Panc1 (cell line): Measurements from ENCODE around the gene MTG1. TPM values are rescaled to one million over a fixed set of nuclear protein-coding genes. Genes with fewer than 3 reads are reported as not detected.

Experiments used
- ATAC-seq: fragments of 200-7000 bp; cut with Tn5 transposase; 2 replicates; pipeline ENCODE4 v1.9.1; 2020; ENCODE audit warnings: mild to moderate bottlenecking, moderate library complexity
- BruUV-seq: library from RNA; stranded (reverse); fragments of 400-500 nt; replicated peaks from 2 replicates; lab custom pipeline; 2021; lab: Mats Ljungman, UMichigan
- CTCF ChIA-PET: fragments of 300-600 bp; sonication (Branson Sonifier 250); formaldehyde crosslinking; loops from one replicate; lab custom pipeline; 2022; ENCODE audit warnings: antibody characterized with exemption; lab: Charles Lee
- POLR2A ChIA-PET: fragments of 300-600 bp; sonication (Branson Sonifier 250); formaldehyde crosslinking; loops from one replicate; lab custom pipeline; 2022; ENCODE audit warnings: antibody characterized with exemption; lab: Charles Lee
- DNase-seq: peaks from one replicate; pipeline ENCODE4 v3.0.0-alpha.2; 2010; ENCODE audit warnings: low read depth, low spot score
- H3K27ac ChIP-seq: 2 replicates; pipeline ENCODE4 v1.5.1; 2011; ENCODE audit warnings: mild to moderate bottlenecking, low read length, inconsistent platforms
- H3K27me3 ChIP-seq: fragments of 200-500 bp; sonication (Bioruptor generic); 2 replicates; pipeline ENCODE4 v1.6.0; 2014; ENCODE audit warnings: low read length, inconsistent platforms; ENCODE audit not compliant: control insufficient read depth, insufficient read depth
- H3K36me3 ChIP-seq: fragments of 200-500 bp; sonication (Bioruptor generic); 2 replicates; pipeline ENCODE4 v1.5.1; 2014; ENCODE audit warnings: inconsistent platforms, mild to moderate bottlenecking, low read length, moderate library complexity; ENCODE audit not compliant: control insufficient read depth, insufficient read depth
- H3K4me1 ChIP-seq: 2 replicates; pipeline ENCODE4 v1.5.1; 2011; ENCODE audit warnings: inconsistent platforms, mild to moderate bottlenecking, low read length, moderate library complexity; ENCODE audit not compliant: control insufficient read depth, insufficient read depth
- H3K4me3 ChIP-seq, 2 experiments: 2 replicates each; pipeline ENCODE4 v1.5.1; 2011 to 2012; ENCODE audit warnings: low read depth in 2 of 2, low read length in 2 of 2, mild to moderate bottlenecking in 2 of 2, inconsistent platforms in 1 of 2, moderate library complexity in 1 of 2
- H3K9me3 ChIP-seq: fragments of 200-500 bp; sonication (Bioruptor generic); 2 replicates; pipeline ENCODE4 v1.5.1; 2014; ENCODE audit warnings: low read depth, mild to moderate bottlenecking, inconsistent platforms, low read length, moderate library complexity; ENCODE audit not compliant: control insufficient read depth, insufficient read depth
- CTCF ChIP-seq: fragments of 450-650 bp; IDR thresholded peaks from 2 replicates; pipeline ENCODE4 v1.5.1; 2017; ENCODE audit warnings: mild to moderate bottlenecking
- POLR2AphosphoS5 ChIP-seq: IDR thresholded peaks from 2 replicates; pipeline ENCODE4 v1.6.1; 2012; ENCODE audit warnings: mild to moderate bottlenecking, low read depth, low read length, moderate library complexity
- REST ChIP-seq, 2 experiments: IDR thresholded peaks; 2 replicates each; pipeline ENCODE4 v1.6.1; 2011 to 2012; ENCODE audit warnings: low read depth in 2 of 2, control low read depth in 1 of 2, low read length in 1 of 2, mild to moderate bottlenecking in 1 of 2, moderate library complexity in 1 of 2; ENCODE audit not compliant: insufficient read depth in 1 of 2
- SIN3A ChIP-seq: IDR thresholded peaks from 2 replicates; pipeline ENCODE4 v1.6.1; 2012; ENCODE audit warnings: low read depth, mild to moderate bottlenecking, low read length, moderate library complexity, borderline replicate concordance; ENCODE audit not compliant: insufficient read depth
- TCF7L2 ChIP-seq: IDR thresholded peaks from 2 replicates; pipeline ENCODE4 v1.6.1; 2011; ENCODE audit warnings: mild to moderate bottlenecking, low read depth, low read length, inconsistent platforms
- in situ Hi-C: cut with HindIII; loops from 2 replicates; pipeline ENCODE4 v1.10.0; 2016; ENCODE audit warnings: low sequenced_read_pairs, low pct_unique_long_range_greater_than_20kb
- intact Hi-C: fragments of 100-400 bp; cut with micrococcal nuclease; formaldehyde crosslinking; loops from one replicate; pipeline ENCODE4 v1.10.0; 2022; ENCODE audit not compliant: unreplicated experiment
- total RNA-seq: library from RNA; stranded (reverse); gene quantifications from one replicate; pipeline ENCODE4 v1.2.1, GENCODE V29; 2021; ENCODE audit not compliant: unreplicated experiment

MTG1 gene
- total RNA-seq, 1 experiment from 2014 or later: 96.4 TPM

GRCh38 chr10:133383551-133383950, 10.4 kb upstream of the MTG1 start:
- no peak overlapping the region for H3K4me3 ChIP-seq
- BruUV-seq: no TSS peak
- in situ Hi-C loops: no loop called here
- ChIA-PET CTCF (no interaction called here), POLR2A (no interaction called here)
- TF ChIP-seq TCF7L2 (no peak), REST (IDR thresholded peaks at IDR 0.05; ENCODE audit: insufficient read depth in 1 of 2, low read depth in 2 of 2, low read length in 1 of 2) (no peak), POLR2AphosphoS5 (no peak), SIN3A (no peak), CTCF (no peak)
- no peaks in the 10 kb centered on the region for H3K9me3 ChIP-seq
- no peak overlapping the region for H3K27ac ChIP-seq
- no peak for ATAC-seq
- no peaks in the 10 kb centered on the region for H3K36me3 ChIP-seq
- H3K27me3 ChIP-seq: no peaks in the 10 kb centered on the region
- H3K4me1 ChIP-seq: 0 out of 2 replicates have a peak, but pooled peaks cover 3% of the 10 kb centered on the region
- no peak for DNase-seq
- intact Hi-C loops: no loop called here

GRCh38 chr10:133384071-133384470, 9.9 kb upstream of the MTG1 start:
- H3K27me3 ChIP-seq: no peaks in the 10 kb centered on the region
- TF ChIP-seq REST (IDR thresholded peaks at IDR 0.05; ENCODE audit: insufficient read depth in 1 of 2, low read depth in 2 of 2, low read length in 1 of 2) (no peak), SIN3A (no peak)
- no peaks in the 10 kb centered on the region for H3K9me3 ChIP-seq
- no TSS peak for BruUV-seq
- intact Hi-C loops: no loop called here
- H3K27ac ChIP-seq: no peak overlapping the region
- ChIA-PET CTCF (no interaction called here), POLR2A (no interaction called here)
- DNase-seq (no peak), ATAC-seq (no peak)
- no peak overlapping the region for H3K4me3 ChIP-seq
- in situ Hi-C loops: no loop called here
- 0 out of 2 replicates have a peak, but pooled peaks cover 3% of the 10 kb centered on the region for H3K4me1 ChIP-seq
- no peaks in the 10 kb centered on the region for H3K36me3 ChIP-seq
